Activated T-cell treated with anti-CD3 and anti-CD28 coated beads for 1 hour (primary cell): ENCODE results near the gene DNMT3L.

Experiments used
- DNase-seq: peaks from one replicate; pipeline ENCODE4 v3.0.0-alpha.2; 2020; ENCODE audit warnings: low read depth

The DNMT3L gene

GRCh38 chr21:44279354-44280260, 17.9 kb upstream of the DNMT3L start:
- DNase-seq, result no peak

DNA sequence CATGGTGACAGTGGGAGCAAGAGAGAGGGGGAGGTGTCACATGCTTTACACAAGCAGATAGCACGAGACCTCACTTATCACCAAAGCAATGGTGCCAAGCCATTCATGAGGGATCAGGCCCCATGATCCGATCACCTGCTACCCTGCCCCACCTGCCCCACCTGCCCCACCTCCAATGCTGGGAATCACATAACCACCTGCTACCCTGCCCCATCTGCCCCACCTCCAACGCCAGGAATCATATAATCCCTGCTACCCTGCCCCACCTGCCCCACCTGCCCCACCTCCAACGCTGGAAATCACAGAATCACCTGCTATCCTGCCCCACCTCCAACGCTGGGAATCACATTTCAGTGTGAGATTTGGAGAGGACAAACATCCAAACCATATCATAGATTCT, 13.3 kb upstream of the DNMT3L start:
- no peak for DNase-seq

DNA sequence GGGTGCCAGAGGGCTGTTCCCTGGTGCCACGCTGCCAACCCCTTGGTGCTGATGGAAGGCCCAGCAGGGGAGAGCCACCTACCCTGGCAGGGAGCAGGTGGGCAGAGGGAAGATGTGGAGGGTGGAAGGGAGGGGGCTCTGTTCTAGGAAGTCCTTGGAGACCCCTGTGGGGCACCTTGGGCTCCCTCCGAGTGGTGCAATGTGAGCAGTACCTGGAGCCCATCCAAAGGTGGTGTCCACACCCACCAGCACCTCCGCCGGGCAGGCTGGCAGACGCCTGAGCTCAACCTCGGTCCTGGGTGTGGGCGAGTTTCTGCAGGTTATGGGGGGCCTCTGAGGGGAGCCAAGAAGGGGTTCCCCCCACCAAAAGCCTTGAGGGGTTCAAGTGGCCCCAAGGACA, 11.3 kb upstream of the DNMT3L start:
- no peak for DNase-seq

GRCh38 chr21:44272284-44272858, 10.7 kb upstream of the DNMT3L start:
- DNase-seq, result no peak

DNA sequence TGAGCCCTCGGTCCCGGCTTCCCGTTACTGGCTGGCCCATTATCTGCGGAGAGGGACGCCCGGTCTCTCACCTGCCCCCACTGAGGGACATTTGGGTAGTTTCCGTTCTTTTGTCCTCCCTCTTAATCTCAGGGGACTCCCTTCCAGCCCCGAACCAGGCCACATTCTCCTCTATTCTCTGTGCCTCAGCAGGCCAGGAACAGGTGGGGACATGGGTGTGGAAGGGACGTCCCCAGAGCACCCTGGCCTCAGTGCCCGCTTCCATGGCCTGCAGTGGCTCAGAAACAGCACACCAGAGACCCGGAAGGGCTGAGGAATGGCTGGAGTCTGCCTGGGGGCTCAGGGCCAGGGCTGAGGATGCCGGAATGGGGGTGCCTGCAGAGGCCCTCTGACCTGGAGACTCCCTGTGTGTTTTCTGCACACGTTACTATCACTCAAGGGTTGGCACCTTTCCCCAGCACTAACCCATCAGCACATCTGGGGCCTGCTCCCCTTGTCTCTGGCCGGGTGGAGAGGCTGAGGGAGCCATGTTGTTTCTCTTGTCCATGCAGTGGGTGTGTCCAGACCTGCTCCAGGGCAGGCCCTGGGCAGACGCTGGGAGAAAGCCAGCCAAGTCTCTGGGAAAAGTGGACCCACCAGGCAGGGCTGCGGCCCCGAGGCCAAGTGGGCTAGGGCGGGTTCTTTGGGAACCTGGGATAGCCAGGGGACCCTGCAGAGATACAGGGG, 10.0 kb upstream of the DNMT3L start:
- no peak for DNase-seq

GRCh38 chr21:44269090-44269489, 7.4 kb upstream of the DNMT3L start:
- no peak for DNase-seq

DNA sequence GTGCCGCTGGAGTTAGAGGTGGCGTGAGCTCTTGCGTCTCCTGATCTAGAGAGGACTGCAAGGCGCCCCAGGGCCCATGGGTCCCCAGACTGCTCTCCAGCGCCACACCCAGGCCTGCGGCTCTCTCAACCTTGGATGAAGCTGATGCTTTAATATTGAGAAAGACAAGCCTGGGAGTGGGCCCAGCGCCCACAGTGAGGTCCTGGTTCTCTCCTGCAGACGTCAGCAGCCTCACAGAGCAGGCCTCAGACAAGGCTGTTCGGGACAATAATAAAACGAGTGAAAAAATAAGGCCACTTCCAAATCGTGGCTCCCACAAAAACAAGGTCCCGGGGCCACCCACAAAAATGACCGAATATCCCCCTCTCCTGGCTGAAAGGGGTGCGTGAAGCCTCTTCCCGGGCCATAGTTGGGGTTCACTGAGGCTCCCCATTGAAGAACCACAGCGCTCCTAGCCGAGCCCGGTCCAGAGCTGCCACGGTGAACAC, 6.0 kb upstream of the DNMT3L start:
- DNase-seq, result no peak

GRCh38 chr21:44265734-44266270, 4.1 kb upstream of the DNMT3L start:
- no peak for DNase-seq

DNA sequence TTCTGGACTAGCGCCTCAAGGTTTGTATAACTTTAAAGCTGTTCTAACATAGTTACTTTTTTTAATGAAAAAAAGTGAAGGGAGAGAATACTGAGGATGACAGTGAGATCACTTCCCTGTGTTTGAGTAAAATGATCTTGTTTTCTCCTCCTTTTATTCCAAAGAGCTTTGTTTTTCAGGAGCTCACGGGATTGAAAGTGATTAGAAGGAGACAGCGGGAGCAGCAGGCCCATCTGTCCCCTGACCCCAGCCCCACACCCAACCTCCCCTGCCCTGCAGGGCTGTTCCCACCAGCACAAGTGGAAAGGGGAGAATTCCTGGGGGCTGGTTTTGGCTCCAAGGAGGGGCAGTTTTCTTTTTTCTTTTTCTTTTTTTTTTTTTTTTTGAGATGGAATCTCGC, 2.1 kb upstream of the DNMT3L start:
- no peak for DNase-seq

DNA sequence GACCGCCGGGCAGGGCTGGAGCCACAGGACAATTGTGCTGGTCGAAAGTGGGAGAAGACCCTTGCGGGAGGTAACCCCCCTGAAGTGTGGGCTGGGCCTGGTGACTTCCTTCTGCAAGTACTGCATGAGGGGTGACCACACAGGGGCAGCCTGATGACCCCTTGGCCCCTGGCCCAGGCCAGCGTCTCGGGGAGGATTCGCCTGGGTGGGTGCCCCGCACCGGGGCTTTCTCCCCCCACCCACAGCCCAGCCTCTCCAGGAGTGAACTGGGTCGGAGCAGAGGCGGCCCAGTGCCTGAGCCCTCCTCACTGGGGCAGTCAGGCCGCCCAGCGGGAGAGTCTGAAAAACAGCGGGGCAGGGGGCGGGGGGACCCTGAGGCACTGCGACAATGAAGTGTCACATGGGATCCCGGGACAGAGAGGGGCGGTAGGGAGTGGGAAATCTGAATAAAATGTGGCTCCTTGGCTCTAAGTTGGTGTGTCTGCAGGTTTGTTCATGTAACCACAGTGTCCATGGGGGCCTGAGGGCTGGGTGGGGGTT, 1.6 kb upstream of the DNMT3L start:
- no peak for DNase-seq

DNA sequence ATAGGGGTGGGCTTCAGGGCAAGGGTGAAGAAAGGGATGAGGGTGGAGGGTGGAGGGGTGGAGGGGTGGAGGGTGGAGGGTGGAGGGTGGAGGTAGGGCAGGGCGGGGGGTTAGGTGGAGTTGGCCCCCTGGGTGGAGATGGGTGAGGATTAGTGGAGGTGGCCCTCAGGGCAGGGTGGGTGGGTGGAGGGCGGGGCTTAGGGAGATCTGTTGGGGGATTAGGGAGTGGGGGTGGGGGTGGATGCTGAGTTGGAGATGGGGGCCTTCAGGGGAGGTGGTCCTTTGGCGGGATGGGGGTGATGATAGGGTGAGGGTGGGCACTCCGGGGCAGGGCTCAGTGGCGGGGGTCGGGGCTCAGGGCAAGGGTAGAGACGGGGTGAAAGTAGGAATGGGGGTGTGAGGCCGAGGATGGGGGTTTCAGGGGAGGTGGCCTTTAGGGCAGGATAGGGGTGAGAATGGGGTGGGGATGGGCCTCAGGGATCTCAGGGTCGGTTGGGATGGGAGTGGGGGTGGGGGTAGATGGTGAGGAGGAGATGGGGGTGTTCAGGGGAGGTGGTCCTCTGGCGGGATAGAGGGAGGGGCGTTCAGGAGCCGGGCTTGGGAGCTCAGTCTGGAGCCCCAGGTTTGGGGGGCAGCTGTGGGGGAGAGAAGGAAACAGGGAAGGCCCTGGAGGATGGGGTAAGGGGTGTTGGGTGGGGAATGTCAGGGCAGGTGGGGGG, 800 bp upstream of the DNMT3L start:
- DNase-seq, result no peak

GRCh38 chr21:44260791-44261631, 686 bp downstream of the DNMT3L start:
- no peak for DNase-seq

GRCh38 chr21:44260066-44260465, 1.6 kb downstream of the DNMT3L start:
- DNase-seq, result no peak

DNA sequence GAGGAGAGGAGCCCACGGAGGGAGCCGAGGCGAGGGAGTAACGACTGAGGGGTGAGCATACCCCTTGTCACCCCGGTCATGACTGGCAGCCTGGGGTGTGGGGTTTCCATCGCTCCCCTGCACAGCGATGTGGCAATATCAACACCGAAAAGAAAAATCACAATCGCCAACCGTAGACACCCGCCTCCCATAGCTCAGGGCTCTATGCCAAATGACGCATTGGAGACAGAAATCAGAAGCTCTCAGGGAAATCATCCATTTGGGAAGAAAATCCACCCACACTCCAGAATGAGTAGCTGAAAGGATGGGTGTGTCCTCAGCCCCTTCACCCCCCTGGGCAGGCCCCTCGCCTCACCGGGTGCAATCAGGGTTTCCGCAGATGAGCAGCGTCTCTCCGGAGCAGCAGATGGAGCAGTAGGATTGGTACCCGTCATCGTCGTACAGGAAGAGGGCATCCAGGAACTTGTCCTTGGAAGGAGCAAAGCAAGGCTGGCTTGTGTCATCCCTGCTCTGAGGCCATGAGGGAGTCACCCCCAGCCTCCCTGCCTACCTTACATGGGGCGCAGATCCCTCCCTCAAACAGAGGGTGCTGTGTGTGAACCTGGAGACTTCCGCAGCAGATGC, 2.5 kb downstream of the DNMT3L start:
- DNase-seq, result no peak

- DNase-seq, result no peak
Observed at GRCh38 chr21:44258056-44258725, 3.5 kb downstream of the DNMT3L start.

DNA sequence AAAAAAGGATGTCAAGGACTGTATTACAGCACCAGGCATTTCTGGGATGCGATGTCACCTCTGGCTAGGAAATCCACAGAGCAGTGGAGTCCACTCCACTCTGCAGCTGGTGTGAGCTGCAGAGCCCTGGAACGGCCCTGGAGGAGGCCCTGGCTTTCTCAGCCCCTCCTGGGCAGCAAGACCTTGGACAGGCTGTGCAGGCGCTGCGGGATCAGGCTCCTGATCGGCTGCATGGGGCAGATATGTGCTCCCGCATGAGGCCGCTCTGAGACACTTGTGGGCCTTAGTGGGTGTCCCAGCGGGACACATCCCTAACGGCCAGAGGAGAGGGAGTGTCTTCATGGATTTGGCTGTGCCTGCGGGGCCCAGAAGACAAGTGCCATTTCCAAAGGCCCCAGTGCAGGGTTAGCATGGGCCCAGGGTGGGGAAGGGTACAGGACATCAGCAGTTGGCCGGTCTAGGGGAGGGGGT, 6.2 kb downstream of the DNMT3L start:
- DNase-seq, result no peak

GRCh38 chr21:44253832-44254710, 7.6 kb downstream of the DNMT3L start:
- DNase-seq, result no peak
